Activated CD4-positive, alpha-beta memory T cell treated with anti-CD3 and anti-CD28 coated beads for 36 hours (primary cell): Measurements from ENCODE around the gene GLT1D1. TPM values are rescaled to one million over a fixed set of nuclear protein-coding genes. Genes with fewer than 3 reads are reported as not detected.

ENCODE experiments used
- CTCF ChIA-PET: fragments of 350-600 bp; sonication (Branson Sonifier 250); formaldehyde crosslinking; loops from one replicate; lab custom pipeline; 2021; ENCODE audit warnings: antibody characterized with exemption, inconsistent platforms; lab: Charles Lee
- POLR2A ChIA-PET: fragments of 350-600 bp; sonication (Branson Sonifier 250); formaldehyde crosslinking; loops from one replicate; lab custom pipeline; 2021; ENCODE audit warnings: antibody characterized with exemption; lab: Charles Lee
- DNase-seq: peaks from one replicate; pipeline ENCODE4 v3.0.0-alpha.2; 2020
- H3K27ac Mint-ChIP-seq: one replicate; pipeline ENCODE4 v1.8.0; 2021; ENCODE audit warnings: mixed read lengths
- H3K27me3 Mint-ChIP-seq: one replicate; pipeline ENCODE4 v1.8.0; 2021; ENCODE audit warnings: mixed read lengths
- H3K36me3 Mint-ChIP-seq: one replicate; pipeline ENCODE4 v1.8.0; 2021; ENCODE audit warnings: mixed read lengths
- H3K4me1 Mint-ChIP-seq: one replicate; pipeline ENCODE4 v1.8.0; 2021; ENCODE audit warnings: low read depth, mixed read lengths
- H3K4me3 Mint-ChIP-seq: one replicate; pipeline ENCODE4 v1.8.0; 2021; ENCODE audit warnings: mild to moderate bottlenecking, mixed read lengths
- H3K9me3 Mint-ChIP-seq: one replicate; pipeline ENCODE4 v1.8.0; 2021; ENCODE audit warnings: mixed read lengths
- intact Hi-C: fragments of 100-400 bp; cut with micrococcal nuclease; formaldehyde crosslinking; loops from one replicate; pipeline ENCODE4 v1.15.1; 2023
- total RNA-seq, 2 experiments: library from RNA; stranded (reverse); gene quantifications; one replicate each; pipeline ENCODE4 v1.2.3, GENCODE V29; 2021

The GLT1D1 gene
- total RNA-seq, 2 experiments from 2014 or later = not detected

DNA sequence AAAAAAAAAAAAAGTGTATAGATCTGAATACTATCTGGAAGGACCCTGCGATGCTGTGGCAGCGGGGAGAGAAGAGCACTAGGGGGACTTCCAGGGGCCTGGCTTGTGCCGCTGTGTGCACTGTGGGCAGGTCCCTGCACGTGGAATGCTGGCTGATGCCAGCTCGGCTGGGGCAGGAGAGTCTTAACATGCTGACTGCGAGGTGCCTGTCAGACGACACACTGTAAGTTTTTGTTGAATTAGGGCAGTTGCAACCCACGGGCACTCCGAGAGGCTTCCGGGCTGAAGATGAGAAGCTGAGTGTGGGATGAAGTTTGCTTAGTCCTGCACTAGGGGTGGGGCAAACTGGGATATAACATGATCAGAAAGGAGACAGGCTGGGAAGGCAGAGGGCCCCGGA is 10.7 kb downstream of the GLT1D1 start:
- CTCF ChIA-PET = no interaction called here
- Mint-ChIP-seq H3K9me3 (no peaks in the 10 kb centered on the region), H3K4me1 (no peaks in the 10 kb centered on the region), H3K27ac (no peak overlapping the region), H3K36me3 (no peaks in the 10 kb centered on the region), H3K27me3 (no peaks in the 10 kb centered on the region), H3K4me3 (no peak overlapping the region)
- intact Hi-C loops = no loop called here
- no peak for DNase-seq
- POLR2A ChIA-PET = no interaction called here

DNA sequence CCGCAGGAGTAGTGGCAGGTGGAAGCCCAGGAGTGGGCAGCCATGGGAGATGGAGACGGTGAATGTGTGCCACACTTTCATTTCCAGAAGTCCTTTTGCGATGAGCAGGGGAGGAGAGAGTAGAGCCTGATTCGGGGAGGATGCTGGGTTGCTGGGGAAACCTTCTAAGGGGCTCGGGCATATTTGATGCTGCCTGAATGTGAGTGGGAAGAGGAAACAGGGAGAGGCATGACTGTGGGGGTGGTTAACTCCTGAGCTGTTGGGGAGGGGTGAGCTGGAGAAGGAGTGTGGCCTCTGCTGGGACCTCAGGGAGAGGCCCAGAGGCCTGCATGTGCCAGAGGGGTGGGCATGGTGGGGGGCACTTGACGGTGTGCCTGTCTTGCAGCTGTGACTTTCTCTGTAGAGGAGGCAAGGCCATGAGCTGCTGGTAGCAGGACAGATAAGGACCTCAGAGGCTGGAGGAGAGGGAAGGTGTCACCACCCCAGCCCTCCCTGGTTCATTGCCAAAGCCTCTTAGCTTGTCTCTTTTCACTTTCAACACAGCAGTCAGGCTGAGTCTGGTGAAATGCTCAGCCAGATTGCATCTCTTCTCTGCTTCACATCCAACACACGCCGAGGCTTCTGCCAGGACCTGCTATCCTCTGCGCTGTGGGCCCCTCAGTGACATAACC is 11.4 kb downstream of the GLT1D1 start:
- no peak for DNase-seq
- intact Hi-C loops = no loop called here
- no peak overlapping the region for H3K27ac Mint-ChIP-seq
- H3K4me3 Mint-ChIP-seq = no peak overlapping the region
- H3K36me3 Mint-ChIP-seq = no peaks in the 10 kb centered on the region
- H3K9me3 Mint-ChIP-seq = no peaks in the 10 kb centered on the region
- no peaks in the 10 kb centered on the region for H3K27me3 Mint-ChIP-seq
- H3K4me1 Mint-ChIP-seq = no peaks in the 10 kb centered on the region
- POLR2A ChIA-PET = no interaction called here
- CTCF ChIA-PET = no interaction called here

GRCh38 chr12:128867466-128867865 is 14.2 kb downstream of the GLT1D1 start:
- ChIA-PET POLR2A (no interaction called here), CTCF (no interaction called here)
- Mint-ChIP-seq H3K36me3 (no peaks in the 10 kb centered on the region), H3K4me3 (no peak overlapping the region), H3K27ac (no peak overlapping the region), H3K27me3 (no peaks in the 10 kb centered on the region), H3K9me3 (no peaks in the 10 kb centered on the region), H3K4me1 (no peaks in the 10 kb centered on the region)
- no peak for DNase-seq
- intact Hi-C loops = no loop called here

- Mint-ChIP-seq H3K4me1 (no peaks in the 10 kb centered on the region), H3K4me3 (no peak overlapping the region), H3K27me3 (peaks cover 4% of the 10 kb centered on the region), H3K9me3 (peaks cover 8% of the 10 kb centered on the region), H3K36me3 (no peaks in the 10 kb centered on the region), H3K27ac (no peak overlapping the region)
- DNase-seq = no peak
- POLR2A ChIA-PET = no interaction called here
- intact Hi-C loops = no loop called here
- CTCF ChIA-PET = no interaction called here
These were observed 18.2 kb downstream of the GLT1D1 start for GRCh38 chr12:128871516-128871892.

- Mint-ChIP-seq H3K4me3 (no peak overlapping the region), H3K36me3 (peaks cover 2% of the 10 kb centered on the region), H3K4me1 (no peaks in the 10 kb centered on the region), H3K9me3 (peaks cover 16% of the 10 kb centered on the region), H3K27me3 (peaks cover 4% of the 10 kb centered on the region), H3K27ac (no peak overlapping the region)
- POLR2A ChIA-PET = no interaction called here
- intact Hi-C loops = no loop called here
- no peak for DNase-seq
- CTCF ChIA-PET = no interaction called here
These were observed 19.0 kb downstream of the GLT1D1 start for GRCh38 chr12:128872303-128872702.

DNA sequence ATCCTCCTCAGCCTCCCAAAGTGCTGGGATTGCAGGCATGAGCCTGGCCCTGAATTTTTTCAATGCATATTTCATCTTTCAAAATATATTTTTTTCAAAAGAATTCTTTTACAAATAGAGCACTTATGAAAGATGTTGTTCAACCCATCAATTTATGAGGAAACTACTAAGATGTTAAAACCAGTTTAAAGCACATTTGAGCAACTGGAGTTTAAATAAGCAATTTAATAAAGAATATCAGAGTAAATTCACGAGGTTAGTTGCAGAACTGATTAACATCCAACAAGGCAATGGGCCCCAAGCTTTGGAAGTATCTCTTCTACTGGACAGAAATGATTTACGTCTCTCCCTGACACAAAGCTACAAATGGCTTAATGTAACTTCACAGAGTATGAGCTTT is 23.3 kb downstream of the GLT1D1 start:
- DNase-seq = no peak
- no peak overlapping the region for H3K27ac Mint-ChIP-seq
- H3K9me3 Mint-ChIP-seq = peaks cover 27% of the 10 kb centered on the region
- ChIA-PET POLR2A (no interaction called here), CTCF (no interaction called here)
- no peak overlapping the region for H3K4me3 Mint-ChIP-seq
- intact Hi-C loops = no loop called here
- H3K36me3 Mint-ChIP-seq = peaks cover 2% of the 10 kb centered on the region
- H3K27me3 Mint-ChIP-seq = peaks cover 4% of the 10 kb centered on the region
- H3K4me1 Mint-ChIP-seq = no peaks in the 10 kb centered on the region

DNA sequence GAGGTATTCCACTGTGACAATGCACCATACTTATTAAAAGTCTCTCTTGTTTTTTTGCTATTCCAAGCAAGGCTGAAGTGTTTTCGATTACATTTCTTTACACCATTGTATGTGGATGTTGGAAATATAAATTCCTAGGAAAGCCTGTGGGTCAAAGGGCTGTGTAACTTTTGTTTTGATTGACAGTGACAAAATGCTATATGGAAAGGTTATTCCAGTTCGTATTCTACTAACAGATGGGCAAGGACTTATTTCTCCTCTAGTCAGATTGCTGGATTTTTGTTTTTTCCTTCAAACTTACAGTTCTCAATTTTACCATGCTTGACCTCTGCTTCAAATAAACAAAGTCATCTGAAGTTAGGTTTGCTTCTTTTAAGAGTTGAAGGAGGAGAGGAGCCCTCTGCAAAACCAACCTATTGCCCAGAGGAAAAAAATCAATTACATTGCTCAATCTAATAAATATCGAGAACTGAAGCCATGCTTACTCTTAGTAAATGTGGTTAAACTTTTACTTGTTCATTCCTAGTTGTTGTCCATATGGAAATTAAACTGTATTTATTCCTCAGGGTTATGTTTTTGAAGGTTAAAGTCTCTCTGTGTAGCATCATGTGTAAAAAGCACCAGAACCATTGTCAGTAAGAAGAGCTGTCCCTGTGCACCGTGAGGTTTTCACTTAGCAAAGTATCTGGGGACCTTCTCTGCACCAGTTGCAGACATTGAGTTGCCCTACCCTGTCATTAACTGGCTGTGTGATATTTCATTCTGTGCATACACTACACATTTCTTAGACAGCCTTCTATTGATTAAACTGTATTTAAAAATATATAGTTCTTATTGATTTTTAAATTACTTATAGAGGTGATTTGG is 26.9 kb downstream of the GLT1D1 start:
- Mint-ChIP-seq H3K36me3 (peaks cover 2% of the 10 kb centered on the region), H3K4me3 (no peak overlapping the region), H3K27ac (no peak overlapping the region), H3K9me3 (peaks cover 22% of the 10 kb centered on the region), H3K4me1 (no peaks in the 10 kb centered on the region), H3K27me3 (peaks cover 1% of the 10 kb centered on the region)
- CTCF ChIA-PET = no interaction called here
- intact Hi-C loops = no loop called here
- DNase-seq = no peak
- POLR2A ChIA-PET = no interaction called here

- Mint-ChIP-seq H3K4me3 (no peak overlapping the region), H3K27ac (no peak overlapping the region), H3K4me1 (no peaks in the 10 kb centered on the region), H3K9me3 (no peaks in the 10 kb centered on the region), H3K27me3 (no peaks in the 10 kb centered on the region), H3K36me3 (no peaks in the 10 kb centered on the region)
- POLR2A ChIA-PET = no interaction called here
- intact Hi-C loops = no loop called here
- no peak for DNase-seq
- CTCF ChIA-PET = no interaction called here
These were observed 38.6 kb downstream of the GLT1D1 start for GRCh38 chr12:128891856-128892255.

DNA sequence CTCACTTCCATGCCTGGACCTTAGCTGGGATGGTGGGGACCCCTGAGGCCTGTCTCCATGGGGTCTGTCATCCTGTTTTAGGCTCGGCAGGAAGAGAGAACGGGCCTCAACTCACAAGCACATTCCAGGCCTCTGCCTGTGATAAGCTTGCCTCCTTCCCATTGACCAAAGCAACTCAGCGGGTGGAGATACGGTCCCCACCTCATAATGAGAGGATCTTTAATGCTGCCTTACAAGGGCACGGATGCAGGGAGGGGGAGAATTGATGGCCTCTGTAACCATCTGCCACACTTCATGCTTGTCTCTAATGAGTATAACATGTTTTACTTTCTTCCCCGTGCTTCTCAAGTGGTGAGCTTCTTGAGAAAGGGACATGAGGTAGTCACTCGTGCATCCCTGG is 50.0 kb downstream of the GLT1D1 start:
- no peaks in the 10 kb centered on the region for H3K27me3 Mint-ChIP-seq
- H3K27ac Mint-ChIP-seq = no peak overlapping the region
- ChIA-PET CTCF (no interaction called here), POLR2A (no interaction called here)
- H3K4me3 Mint-ChIP-seq = no peak overlapping the region
- intact Hi-C loops = no loop called here
- no peaks in the 10 kb centered on the region for H3K36me3 Mint-ChIP-seq
- no peak for DNase-seq
- no peaks in the 10 kb centered on the region for H3K4me1 Mint-ChIP-seq
- no peaks in the 10 kb centered on the region for H3K9me3 Mint-ChIP-seq

GRCh38 chr12:128905003-128905544 is 51.8 kb downstream of the GLT1D1 start:
- Mint-ChIP-seq H3K4me1 (no peaks in the 10 kb centered on the region), H3K27ac (no peak overlapping the region), H3K36me3 (no peaks in the 10 kb centered on the region), H3K27me3 (no peaks in the 10 kb centered on the region), H3K4me3 (no peak overlapping the region), H3K9me3 (no peaks in the 10 kb centered on the region)
- DNase-seq = no peak
- intact Hi-C loops = no loop called here
- POLR2A ChIA-PET = interaction anchor here (0.7 kb wide), 1 partner anchor 71 kb away, joined by 3 read pairs; no protein-coding TSS in a partner anchor
- CTCF ChIA-PET = no interaction called here

DNA sequence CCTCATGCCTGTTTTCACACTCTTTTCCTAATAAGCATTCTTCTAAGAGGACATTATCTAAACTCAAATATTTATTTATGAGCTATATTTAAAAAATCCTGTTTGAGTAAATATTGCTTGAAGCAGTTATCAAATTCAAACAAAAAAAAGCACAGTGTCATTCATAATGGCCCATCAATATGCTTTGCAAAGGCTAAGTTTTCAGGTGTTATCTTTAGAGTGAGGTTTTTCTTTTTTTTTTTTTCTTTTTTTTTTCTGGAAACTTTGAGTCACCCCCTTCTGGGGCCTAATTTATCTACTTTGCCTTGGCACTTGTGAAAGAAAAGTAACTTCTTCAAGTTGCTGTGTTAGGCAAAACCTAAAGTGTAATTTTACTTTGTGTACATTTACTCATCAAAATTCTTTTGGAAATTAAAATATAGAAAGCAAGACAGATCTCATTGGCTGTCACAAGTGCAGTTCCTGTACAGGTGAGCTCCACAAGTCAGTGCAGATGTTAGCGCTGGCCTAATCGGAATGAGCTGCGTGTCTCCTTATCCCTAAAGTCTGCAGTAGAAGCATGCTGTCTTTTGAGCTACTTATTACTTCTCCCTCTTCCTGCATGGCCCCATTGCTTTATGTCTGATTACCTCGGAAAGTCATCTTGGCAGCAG is 53.3 kb downstream of the GLT1D1 start:
- Mint-ChIP-seq H3K9me3 (no peaks in the 10 kb centered on the region), H3K27me3 (peaks cover 1% of the 10 kb centered on the region), H3K4me3 (no peak overlapping the region), H3K4me1 (no peaks in the 10 kb centered on the region), H3K36me3 (no peaks in the 10 kb centered on the region), H3K27ac (no peak overlapping the region)
- ChIA-PET POLR2A (no interaction called here), CTCF (no interaction called here)
- intact Hi-C loops = no loop called here
- no peak for DNase-seq

DNA sequence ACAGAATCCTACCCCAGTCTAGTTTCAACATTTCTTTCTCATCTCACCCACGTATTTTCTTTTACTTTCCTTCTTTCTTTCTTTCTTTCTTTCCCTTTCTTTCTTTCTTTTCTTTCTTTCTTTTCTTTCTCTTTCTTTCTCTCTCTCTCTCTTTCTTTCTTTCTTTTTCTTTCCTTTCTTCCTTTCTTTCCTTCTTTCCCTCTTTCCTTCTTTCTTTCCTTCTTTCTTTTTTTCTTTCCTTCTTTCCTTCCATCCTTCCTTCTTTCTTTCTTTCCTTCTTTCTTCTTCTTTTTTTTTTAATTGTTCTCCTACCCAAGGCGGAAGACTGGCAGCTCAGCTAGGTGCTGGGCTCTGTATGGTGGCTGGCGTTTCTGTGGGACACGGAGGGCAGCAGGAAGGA is 55.0 kb downstream of the GLT1D1 start:
- H3K27me3 Mint-ChIP-seq = peaks cover 2% of the 10 kb centered on the region
- no peaks in the 10 kb centered on the region for H3K9me3 Mint-ChIP-seq
- DNase-seq = no peak
- ChIA-PET POLR2A (no interaction called here), CTCF (no interaction called here)
- no peaks in the 10 kb centered on the region for H3K4me1 Mint-ChIP-seq
- intact Hi-C loops = no loop called here
- H3K27ac Mint-ChIP-seq = no peak overlapping the region
- H3K4me3 Mint-ChIP-seq = no peak overlapping the region
- no peaks in the 10 kb centered on the region for H3K36me3 Mint-ChIP-seq
